Measurements from ENCODE around the gene C13orf42. TPM values are rescaled to one million over a fixed set of nuclear protein-coding genes. Genes with fewer than 3 reads are reported as not detected.

The C13orf42 gene
- polyA plus RNA-seq, 1 donor from 2014 or later: not detected

DNA sequence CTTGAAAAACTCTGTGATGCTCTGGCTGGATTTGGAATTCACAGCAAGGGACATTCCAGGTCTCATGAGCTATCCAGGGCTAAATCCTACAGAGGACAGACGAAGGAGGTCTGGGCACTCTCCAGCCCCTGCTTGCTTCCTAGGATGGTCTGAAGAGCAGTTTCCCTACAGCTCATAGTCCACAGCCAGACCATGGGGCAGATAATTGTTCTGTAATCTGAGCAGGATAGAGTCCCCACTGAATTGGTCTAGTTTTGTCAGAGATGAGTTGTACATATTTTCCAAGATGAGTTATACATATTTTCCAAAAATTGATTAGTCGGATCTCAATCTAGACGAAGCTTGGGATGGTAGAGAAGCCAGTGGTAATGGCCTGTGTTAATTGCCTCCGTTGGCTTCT, 75.6 kb downstream of the C13orf42 start:
- TF ChIP-seq TAF1 (IDR thresholded peaks at IDR 0.05; ENCODE audit: low read depth) (no peak), MXI1 (conservative IDR thresholded peaks at IDR 0.05; ENCODE audit: poor library complexity, severe bottlenecking) (no peak), EP300 (conservative IDR thresholded peaks at IDR 0.05; ENCODE audit: poor library complexity, severe bottlenecking) (no peak), EZH2 (IDR thresholded peaks at IDR 0.05; ENCODE audit: borderline replicate concordance, insufficient read depth, low read length, poor library complexity, severe bottlenecking) (no peak), RAD21 (conservative IDR thresholded peaks at IDR 0.05) (no peak), POLR2AphosphoS5 (IDR thresholded peaks at IDR 0.05) (no peak)
- TF ChIP-seq, protein P1, sequence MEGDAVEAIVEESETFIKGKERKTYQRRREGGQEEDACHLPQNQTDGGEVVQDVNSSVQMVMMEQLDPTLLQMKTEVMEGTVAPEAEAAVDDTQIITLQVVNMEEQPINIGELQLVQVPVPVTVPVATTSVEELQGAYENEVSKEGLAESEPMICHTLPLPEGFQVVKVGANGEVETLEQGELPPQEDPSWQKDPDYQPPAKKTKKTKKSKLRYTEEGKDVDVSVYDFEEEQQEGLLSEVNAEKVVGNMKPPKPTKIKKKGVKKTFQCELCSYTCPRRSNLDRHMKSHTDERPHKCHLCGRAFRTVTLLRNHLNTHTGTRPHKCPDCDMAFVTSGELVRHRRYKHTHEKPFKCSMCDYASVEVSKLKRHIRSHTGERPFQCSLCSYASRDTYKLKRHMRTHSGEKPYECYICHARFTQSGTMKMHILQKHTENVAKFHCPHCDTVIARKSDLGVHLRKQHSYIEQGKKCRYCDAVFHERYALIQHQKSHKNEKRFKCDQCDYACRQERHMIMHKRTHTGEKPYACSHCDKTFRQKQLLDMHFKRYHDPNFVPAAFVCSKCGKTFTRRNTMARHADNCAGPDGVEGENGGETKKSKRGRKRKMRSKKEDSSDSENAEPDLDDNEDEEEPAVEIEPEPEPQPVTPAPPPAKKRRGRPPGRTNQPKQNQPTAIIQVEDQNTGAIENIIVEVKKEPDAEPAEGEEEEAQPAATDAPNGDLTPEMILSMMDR (IDR thresholded peaks at IDR 0.05; ENCODE audit: poor library complexity, severe bottlenecking): no peak
- TF ChIP-seq, protein P2, sequence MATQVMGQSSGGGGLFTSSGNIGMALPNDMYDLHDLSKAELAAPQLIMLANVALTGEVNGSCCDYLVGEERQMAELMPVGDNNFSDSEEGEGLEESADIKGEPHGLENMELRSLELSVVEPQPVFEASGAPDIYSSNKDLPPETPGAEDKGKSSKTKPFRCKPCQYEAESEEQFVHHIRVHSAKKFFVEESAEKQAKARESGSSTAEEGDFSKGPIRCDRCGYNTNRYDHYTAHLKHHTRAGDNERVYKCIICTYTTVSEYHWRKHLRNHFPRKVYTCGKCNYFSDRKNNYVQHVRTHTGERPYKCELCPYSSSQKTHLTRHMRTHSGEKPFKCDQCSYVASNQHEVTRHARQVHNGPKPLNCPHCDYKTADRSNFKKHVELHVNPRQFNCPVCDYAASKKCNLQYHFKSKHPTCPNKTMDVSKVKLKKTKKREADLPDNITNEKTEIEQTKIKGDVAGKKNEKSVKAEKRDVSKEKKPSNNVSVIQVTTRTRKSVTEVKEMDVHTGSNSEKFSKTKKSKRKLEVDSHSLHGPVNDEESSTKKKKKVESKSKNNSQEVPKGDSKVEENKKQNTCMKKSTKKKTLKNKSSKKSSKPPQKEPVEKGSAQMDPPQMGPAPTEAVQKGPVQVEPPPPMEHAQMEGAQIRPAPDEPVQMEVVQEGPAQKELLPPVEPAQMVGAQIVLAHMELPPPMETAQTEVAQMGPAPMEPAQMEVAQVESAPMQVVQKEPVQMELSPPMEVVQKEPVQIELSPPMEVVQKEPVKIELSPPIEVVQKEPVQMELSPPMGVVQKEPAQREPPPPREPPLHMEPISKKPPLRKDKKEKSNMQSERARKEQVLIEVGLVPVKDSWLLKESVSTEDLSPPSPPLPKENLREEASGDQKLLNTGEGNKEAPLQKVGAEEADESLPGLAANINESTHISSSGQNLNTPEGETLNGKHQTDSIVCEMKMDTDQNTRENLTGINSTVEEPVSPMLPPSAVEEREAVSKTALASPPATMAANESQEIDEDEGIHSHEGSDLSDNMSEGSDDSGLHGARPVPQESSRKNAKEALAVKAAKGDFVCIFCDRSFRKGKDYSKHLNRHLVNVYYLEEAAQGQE (IDR thresholded peaks at IDR 0.05; ENCODE audit: borderline replicate concordance): no peak
- no peaks in the 10 kb centered on the region for H4K20me1 ChIP-seq (ENCODE audit: insufficient read depth)
- no peak overlapping the region for H3K4me3 ChIP-seq (ENCODE audit: low read length)
- no peak overlapping the region for H3K4me2 ChIP-seq (ENCODE audit: low read length)
- no peaks in the 10 kb centered on the region for H3K9me2 ChIP-seq (ENCODE audit: insufficient read depth, low read length)
- H2AFZ ChIP-seq (ENCODE audit: low read depth, low read length): no peak overlapping the region
- H3F3A ChIP-seq (ENCODE audit: insufficient read depth, low read length, poor library complexity, severe bottlenecking): no peaks in the 10 kb centered on the region
- no peaks in the 10 kb centered on the region for H3K27me3 ChIP-seq (ENCODE audit: insufficient read depth, low read depth, low read length)
- H3K9ac ChIP-seq (ENCODE audit: low read length): no peak overlapping the region
- H3K79me2 ChIP-seq (replicated peaks; ENCODE audit: insufficient read depth, low read length): no peaks in the 10 kb centered on the region
- H3K9me3 ChIP-seq (ENCODE audit: low read length): no peaks in the 10 kb centered on the region
- H3K36me3 ChIP-seq (ENCODE audit: insufficient read depth, low read length): no peaks in the 10 kb centered on the region
- no peak overlapping the region for H3K27ac ChIP-seq (ENCODE audit: low read length)

DNA sequence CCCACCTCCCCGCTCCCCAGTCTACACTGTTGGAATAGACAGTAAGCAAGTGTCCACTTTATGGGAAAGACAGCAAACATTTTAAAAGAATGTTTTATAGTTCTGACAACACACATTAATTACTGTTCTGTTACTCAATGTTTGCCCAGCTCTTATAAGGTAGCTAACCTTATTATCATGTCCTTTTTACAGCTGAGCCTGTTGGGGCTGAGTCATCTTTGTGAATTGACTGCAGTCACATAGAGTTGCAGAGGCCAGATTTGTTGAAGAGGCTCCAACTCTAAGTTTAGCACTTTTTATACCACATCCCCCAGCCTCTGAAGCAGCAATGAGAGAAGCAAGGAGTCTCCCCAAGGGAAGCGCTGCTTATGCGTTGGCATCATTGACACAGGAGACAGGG, 76.2 kb downstream of the C13orf42 start:
- Histone ChIP-seq H3K27ac (ENCODE audit: low read length) (no peak overlapping the region), H3K79me2 (replicated peaks; ENCODE audit: insufficient read depth, low read length) (no peaks in the 10 kb centered on the region), H3K4me2 (ENCODE audit: low read length) (no peak overlapping the region), H2AFZ (ENCODE audit: low read depth, low read length) (no peak overlapping the region), H3K9me2 (ENCODE audit: insufficient read depth, low read length) (no peaks in the 10 kb centered on the region), H3K9me3 (ENCODE audit: low read length) (no peaks in the 10 kb centered on the region), H3F3A (ENCODE audit: insufficient read depth, low read length, poor library complexity, severe bottlenecking) (no peaks in the 10 kb centered on the region), H3K9ac (ENCODE audit: low read length) (no peak overlapping the region), H3K36me3 (ENCODE audit: insufficient read depth, low read length) (no peaks in the 10 kb centered on the region), H4K20me1 (ENCODE audit: insufficient read depth) (no peaks in the 10 kb centered on the region), H3K27me3 (ENCODE audit: insufficient read depth, low read depth, low read length) (no peaks in the 10 kb centered on the region), H3K4me3 (ENCODE audit: low read length) (no peak overlapping the region)
- TF ChIP-seq RAD21 (conservative IDR thresholded peaks at IDR 0.05) (no peak), TAF1 (IDR thresholded peaks at IDR 0.05; ENCODE audit: low read depth) (no peak), EP300 (conservative IDR thresholded peaks at IDR 0.05; ENCODE audit: poor library complexity, severe bottlenecking) (no peak), POLR2AphosphoS5 (IDR thresholded peaks at IDR 0.05) (no peak), EZH2 (IDR thresholded peaks at IDR 0.05; ENCODE audit: borderline replicate concordance, insufficient read depth, low read length, poor library complexity, severe bottlenecking) (no peak), MXI1 (conservative IDR thresholded peaks at IDR 0.05; ENCODE audit: poor library complexity, severe bottlenecking) (no peak)
- TF ChIP-seq, protein P1 (IDR thresholded peaks at IDR 0.05; ENCODE audit: poor library complexity, severe bottlenecking): no peak
- TF ChIP-seq, protein P2 (IDR thresholded peaks at IDR 0.05; ENCODE audit: borderline replicate concordance): no peak
